Amniotic stem cell (primary cell): ENCODE results near the gene TBCD.
"Not testable (repeated sequence)": the region's sequence is repeated elsewhere in the genome, so short reads cannot be mapped to it uniquely, and the experiment has no call there.

Experiments used
- DNase-seq: peaks from one replicate; lab custom pipeline; 2025; lab: John Stamatoyannopoulos, UW

TBCD gene

DNA sequence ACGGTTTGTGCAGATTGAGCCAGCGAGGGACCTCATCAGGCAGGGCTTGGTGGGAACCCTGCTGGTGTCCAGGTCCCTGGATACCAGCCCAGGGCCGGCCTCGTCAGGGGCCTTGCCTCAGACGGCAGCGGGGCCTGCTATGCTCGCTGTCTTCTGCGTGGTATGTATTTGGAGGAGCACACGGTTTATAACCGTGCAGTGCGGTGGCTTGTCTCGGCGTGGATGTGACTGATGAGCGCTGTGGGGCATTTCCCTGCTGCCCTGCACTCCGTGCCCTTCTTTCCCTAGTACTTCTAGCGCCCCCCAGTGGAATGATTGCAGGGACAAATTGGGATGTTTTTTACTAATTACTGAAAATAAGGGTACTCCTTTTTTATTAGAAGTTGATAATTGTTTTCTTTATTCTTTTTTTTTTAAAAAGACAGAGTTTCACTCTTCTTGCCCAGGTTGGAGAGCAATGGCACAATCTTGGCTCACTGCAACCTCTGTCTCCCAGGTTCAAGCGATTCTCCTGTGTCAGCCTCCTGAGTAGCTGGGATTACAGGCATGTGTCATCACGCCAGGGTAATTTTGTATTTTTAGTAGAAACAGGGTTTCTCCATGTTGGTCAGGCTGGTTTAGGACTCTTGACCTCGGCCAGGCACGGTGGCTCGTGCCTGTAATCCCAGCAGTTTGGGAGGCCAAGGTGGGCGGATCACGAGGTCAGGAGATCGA lies 15.3 kb downstream of the TBCD start:
- DNase-seq: no peak

DNA sequence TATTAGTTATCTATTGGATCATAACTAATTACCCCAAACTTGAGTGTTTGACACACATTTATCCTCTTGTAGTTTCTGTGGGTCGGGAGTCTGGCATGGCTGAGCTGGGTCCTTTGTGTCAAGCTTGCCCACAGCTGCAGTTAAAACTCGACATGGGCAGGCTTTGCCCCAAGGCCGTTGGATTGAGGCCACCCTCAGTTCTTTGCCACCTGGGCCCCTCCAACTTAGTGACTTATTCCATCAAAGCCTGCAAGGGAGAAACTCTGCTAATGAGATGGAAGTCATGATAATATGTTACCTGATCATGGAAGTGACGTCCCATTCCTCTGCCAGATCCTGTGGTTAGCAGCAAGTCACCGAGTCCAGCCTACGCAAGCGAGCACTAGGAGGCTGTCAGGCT lies 17.2 kb downstream of the TBCD start:
- no peak for DNase-seq

DNA sequence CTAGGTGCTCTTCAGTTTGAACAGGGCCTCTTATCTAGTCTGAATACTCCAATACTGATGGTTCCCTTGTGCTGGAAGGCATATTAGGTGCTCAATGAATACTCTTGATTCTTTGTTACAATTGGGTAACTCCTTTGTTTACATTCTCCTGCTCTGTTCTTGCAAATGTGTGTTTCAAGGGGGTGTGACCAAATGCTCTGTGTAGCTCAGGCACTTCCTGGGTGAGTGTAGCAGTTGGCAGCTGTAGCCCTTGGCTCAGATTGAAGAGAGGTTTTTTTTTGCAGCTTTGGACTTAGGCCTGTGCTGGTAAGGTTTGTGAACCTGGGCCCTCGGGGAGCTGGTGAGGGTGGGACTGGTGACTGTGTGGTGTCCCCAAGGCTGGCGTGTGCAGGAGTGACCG lies 20.2 kb downstream of the TBCD start:
- DNase-seq: no peak

DNA sequence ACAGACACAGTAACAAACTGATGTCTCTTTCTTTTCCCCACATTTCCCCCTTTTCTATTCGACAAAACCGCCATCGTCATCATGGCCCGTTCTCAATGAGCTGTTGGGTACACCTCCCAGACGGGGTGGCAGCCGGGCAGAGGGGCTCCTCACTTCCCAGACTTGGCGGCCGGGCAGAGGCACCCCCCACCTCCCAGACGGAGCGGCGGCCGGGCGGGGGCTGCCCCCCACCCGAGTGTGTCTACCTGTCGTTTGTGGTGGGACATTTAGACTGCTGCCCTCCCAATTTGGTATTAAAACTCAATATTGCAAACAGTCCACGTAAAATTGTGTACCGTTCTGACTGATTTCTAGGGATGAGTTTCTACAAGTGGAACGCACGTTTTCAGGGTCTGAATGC lies 22.6 kb downstream of the TBCD start:
- DNase-seq: not testable (repeated sequence)

DNA sequence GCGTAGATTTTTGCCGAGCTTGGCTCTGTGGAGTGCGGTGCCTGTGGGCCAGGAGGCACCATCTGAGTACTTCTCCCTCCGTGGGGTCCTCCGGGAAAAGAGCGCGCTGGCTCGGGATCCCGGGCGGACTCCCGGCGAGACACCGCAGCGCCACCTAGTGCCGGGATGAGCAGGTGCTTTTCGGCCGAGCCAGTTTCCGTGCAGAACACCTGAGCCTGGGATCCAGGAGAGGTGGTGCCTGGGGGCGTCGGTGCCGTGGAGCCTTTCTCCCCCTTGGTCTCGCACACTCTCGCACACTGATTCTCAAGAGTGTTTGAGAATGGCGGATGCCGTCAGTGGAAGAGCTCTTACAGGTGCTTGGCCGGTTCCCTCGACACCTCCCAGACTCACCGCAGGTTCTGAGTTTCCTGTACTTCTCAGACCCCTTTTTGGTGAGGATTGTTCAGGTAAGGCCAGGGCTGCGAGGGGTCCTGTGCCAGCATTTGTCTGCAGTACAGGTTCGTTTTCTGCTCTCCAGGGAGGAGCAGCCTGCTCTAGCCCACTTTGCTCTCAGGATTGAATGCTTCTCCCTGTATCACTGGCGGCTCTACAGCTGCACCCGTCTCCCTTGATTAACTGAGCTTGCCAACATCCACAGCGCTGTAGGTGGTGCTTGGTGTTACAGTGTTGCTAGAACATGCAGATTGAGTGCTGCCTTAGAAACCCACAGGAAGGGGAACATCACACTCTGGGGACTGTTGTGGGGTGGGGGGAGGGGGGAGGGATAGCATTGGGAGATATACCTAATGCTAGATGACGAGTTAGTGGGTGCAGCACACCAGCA lies 23.3 kb downstream of the TBCD start:
- DNase-seq: no peak

DNA sequence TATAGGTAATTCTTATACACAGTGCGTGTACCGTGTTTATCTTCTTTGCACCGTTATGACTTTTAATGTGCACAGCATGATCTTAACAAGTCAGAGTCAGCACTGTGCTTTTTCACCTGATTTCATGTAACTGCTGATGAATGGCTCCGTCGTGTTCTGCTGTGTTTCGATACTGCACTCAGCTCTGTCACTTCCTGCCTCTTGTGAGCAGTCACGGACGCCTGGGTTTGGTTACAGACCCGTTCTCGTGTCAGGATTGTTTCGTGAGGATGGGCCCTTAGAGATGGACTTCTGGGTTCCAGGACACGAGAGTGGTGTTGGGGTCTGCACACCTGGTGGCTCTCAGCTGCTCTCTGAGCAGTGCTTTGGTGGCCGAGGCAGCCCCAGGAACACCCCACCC lies 24.6 kb downstream of the TBCD start:
- DNase-seq: no peak

DNA sequence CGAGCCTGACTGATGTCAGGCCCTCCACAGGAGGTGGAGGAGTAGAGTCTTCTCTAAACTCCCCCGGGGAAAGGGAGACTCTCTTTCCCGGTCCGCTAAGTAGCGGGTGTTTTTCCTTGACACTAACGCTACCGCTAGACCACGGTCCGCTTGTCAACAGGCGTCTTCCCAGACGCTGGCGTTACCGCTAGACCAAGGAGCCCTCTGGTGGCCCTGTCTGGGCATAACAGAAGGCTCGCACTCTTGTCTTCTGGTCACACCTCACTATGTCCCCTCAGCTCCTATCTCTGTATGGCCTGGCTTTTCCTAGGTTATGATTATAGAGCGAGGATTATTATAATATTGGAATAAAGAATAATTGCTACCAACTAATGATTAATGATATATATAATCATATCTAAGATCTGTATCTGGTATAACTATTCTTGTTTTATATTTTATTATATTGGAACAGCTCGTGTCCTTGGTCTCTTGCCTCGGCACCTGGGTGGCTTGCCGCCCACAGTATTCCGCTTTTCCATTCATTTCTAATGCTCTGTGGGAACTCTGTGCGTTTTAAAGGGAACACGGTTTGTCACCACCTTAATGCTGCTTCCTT lies 26.0 kb downstream of the TBCD start:
- DNase-seq: not testable (repeated sequence)

DNA sequence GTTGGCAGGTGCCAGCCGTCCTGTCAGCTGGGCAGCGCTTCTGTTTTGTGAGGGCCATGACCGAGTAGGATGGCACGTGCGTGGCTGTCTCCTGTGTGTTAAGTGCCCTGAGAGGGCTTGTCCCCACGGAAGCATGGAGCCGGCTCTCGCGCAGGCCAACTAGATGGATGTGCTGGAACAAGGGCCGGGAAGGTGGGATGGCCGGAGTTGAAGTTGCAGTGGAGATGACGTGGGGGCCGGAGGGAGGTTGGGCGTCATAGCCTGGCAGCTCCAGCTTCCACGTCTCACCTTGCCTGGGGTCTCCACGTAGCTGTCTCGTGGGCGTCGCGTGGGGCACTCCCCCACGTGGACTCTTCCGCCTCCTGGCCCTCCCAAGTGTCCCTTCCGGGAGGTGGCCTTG lies 27.7 kb downstream of the TBCD start:
- no peak for DNase-seq

DNA sequence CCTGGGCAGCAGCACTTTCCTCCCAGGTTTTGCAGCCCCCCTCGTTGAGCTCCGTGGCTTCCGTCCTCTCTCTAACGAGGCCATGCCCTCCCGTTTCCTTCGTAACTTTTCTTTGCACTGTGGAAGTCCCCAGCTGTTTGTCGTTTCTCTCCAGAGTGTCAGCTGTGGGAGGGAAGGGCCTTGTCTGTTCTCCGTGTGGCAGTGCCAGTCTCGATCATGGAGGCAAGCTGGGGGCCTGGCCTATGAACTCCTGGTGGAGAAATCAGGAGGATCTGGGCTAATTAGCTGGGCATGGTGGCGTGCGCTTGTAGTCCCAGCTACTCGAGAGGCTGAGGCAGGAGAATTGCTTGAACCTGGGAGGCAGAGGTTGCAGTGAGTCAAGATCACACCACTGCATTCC lies 28.3 kb downstream of the TBCD start:
- DNase-seq: no peak

DNA sequence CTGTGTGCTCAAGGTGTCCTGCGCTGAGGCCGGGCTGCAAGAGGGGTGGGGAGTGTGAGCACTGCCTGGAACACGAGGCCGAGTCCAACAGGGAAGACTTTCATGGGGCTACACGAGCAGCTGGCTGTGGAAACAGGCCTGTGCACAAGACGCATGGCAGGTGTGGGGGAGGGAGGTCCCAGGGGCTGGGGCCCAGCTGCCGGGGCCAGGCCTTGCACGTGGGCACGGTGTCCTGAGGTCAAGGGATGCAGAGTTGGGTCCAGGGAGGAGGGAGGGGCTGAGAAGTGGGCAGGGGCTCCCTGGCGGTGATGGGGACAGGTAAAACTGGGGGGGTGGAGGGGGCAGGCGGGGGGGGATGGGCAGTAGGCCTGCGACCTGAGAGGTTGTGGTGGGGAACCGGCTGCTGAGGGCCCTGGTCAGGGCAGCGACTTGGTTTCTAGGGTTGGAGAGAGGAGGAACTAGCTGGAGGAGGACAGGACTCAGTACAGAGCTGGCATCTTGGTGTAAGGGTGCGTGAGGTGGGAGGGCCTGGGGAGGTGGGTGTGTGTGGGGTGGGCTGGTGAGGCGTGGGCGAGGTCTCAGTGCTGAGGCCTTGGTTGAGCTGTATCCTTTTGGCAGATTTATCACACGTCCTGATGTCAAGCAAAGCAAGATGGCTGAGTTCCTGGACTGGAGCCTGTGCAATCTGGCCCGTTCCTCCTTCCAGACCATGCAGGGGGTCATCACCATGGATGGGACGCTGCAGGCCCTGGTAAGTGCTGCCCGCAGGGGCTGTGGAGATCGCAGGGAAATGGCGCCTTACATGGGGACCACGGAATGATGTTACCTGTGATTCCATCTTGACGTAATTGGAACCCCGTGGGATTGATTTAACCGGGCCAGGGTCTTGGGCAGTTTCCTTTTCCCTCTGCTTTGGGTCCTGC lies 29.4 kb downstream of the TBCD start:
- DNase-seq: no peak

DNA sequence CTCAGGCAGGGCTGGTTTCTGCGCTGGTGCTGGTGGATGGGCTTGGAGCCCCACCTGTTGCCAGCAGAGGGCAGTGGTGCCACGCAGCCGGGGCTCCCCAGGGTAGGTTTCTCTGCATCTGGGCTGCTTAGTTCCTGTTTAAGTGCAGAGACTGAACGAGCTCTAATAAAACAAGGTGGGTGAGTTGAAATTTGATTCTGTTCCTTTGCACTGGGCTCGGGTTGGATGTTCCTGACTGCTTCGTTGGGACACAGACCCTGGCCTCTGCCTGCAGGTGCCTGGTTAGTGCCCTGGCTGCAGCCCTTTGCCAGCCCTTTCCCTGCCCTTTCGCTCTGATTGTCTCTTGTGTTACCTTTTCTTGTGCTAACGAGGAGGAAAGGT lies 30.0 kb downstream of the TBCD start:
- DNase-seq: no peak

DNA sequence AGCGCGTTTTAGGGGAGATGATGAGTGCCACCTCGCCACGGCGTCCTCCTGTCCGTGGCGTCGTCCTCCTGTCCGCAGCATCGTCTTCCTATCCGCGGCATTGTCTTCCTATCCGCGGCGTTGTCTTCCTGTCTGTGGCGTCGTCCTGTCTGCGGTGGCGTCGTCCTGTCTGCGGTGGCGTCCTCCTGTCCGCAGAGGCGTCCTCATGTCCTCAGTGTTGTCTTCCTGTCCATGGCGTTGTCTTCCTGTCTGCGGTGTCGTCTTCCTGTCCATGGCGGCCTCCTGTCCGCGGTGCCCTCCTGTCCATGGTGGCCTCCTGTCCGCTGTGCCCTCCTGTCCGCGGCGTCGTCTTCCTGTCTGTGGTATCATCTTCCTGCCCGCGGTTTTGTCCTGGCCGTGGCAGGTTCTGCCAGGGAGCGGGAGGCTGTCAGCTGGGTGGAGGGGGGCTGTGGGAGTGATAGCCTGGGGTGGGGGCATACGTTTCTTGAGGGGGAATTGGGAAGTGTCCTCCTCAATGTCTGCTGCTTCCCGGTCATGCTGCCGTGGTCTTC lies 30.9 kb downstream of the TBCD start:
- no peak for DNase-seq

DNA sequence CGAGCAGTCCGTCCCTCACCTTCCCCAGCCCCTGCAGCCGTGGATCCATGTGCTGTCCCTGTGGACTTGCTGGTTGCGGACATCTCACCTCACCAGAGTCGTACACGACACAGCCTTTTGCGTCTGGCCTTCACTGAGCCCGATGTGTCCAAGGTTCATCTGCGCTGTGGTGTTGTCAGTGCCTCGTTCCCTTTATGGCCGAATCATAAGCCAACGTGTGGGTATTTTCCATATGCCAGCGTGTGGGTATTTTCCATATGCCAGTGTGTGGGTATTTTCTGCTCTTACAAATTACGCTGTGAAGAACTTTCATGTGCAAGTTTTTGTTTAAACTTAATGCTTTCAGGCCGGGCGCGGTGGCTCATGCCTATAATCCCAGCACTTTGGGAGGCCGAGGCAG lies 31.6 kb downstream of the TBCD start:
- no peak for DNase-seq

DNA sequence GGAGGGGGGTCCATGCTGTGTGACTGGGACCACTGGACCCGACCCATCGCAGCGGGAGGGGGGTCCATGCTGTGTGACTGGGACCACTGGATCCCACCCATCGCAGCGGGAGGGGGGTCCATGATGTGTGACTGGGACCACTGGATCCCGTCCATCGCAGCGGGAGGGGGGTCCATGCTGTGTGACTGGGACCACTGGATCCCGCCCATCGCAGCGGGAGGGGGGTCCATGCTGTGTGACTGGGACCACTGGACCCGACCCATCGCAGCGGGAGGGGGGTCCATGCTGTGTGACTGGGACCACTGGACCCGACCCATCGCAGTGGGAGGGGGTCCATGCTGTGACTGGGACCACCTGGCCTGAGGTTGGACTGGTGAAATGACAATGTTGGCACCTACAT lies 33.7 kb downstream of the TBCD start:
- DNase-seq: not testable (repeated sequence)

DNA sequence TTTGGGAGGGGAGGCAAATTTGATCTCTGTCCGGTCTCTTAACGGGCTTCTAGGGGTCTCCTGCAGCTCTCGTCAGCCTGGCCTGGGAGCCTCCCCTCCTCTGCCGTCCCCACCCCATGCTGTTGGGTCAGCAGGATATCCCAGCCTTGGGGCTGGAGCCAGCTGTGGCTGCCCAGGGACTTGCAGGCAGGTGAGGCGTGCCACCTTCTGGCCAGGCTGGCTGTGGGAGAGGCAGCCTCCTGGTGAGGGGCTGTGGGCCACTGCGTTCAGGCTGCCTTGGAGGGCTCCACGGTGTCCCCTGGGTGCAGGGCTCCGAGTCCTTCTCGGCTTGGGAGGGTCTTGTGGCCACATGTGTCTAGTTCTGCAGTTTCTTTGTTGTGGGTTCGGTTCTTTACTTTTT lies 34.6 kb downstream of the TBCD start:
- no peak for DNase-seq

DNA sequence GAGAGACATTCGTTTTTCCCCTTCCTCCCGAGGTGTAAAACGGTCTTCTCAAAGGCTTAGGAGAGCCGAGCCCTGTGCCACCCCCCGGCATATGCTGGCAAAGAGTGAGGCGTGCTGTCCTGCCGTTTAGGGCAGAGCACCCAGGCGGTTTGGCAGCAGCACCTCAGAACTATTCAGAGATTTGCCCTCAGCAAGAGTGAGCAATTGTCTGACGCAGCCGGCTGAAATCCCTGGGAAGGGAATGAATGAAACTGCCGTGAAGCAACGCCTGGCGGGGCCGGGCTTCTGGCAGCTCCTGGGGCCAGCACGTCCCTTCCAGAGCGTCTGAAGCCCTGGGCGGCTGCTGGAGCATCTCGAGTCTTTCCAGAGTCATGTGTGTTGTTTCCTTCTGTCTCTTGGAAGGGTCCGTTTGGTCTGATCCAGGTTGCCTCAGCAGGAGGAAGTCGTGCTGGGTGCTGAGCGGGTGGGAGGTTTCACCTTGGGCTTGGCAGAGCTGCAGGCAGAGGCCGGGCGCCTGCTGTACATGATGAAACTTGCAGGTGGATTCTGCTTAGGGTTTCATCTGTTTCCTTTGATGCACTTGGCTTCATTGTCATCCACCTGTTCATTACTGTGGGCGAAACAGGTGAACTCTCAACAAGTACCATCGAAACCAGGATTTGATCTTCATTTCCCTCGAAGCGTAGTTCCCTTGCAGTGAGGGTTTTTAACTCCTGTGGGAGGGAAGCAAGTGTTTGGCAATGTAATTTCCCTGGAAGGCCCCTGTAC lies 35.4 kb downstream of the TBCD start:
- no peak for DNase-seq

DNA sequence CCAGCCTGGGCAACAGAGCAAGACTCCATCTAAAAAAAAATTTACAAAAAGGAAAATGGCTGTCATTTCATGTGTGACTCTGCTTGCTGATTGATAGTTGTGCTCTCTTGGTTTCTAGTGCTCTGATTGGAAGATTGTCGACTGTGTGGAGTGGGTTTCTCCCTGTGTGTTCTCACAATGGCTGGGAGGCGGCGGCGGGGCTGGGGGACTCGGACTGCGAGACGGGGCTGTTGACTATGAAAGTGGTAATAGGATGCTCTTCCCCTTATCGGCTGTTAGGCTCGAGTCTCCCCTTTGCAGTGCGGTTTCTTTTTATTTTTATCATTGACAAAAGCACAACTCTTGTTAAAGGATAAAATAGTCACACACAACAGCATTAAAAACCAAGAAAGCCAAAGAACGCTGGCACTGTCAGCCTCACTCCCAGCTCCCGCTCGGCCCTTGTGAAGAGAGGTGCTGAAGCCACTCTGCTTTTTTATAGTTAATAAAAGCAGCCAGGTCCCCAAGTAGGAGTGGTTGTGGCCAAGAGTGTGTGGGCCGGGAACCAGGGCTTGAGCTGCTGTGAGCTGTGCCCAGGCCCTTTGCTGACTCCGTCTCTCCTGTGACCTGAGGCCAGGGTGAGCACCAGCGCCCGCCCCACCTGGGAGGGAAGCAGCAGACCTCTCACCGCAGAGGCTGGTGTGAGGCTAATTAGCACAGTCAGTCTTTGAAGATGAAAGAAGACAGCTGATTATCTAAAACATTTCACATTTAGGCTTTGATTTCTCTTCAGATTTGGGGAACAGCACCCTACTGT lies 36.5 kb downstream of the TBCD start:
- DNase-seq: no peak

DNA sequence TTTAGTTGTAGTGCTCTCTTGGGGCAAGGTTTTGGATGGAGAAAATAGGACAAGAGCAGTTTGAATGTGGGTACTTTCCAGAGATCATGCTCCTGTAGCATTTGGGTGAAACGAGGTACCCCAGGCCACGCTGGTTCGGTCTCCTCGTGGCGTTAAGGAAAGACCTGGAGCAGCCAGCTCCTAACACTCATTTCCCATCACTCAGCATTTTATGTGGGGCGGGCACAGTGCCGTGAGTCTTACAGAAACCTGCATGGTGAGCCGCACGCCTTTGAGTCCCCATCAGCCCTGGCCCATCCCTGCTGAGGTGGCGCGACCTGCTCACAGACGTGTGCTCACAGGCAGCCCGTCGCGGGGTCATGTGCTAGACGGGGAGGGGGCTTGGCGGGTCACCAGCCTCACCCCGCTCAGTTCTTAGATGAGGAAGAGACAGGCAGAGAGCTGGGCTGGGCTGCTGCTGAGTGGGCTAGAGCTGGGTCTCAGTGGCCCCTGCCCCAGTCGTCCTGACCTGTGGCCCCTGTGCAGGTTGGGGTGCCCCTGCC lies 37.3 kb downstream of the TBCD start:
- DNase-seq: no peak

DNA sequence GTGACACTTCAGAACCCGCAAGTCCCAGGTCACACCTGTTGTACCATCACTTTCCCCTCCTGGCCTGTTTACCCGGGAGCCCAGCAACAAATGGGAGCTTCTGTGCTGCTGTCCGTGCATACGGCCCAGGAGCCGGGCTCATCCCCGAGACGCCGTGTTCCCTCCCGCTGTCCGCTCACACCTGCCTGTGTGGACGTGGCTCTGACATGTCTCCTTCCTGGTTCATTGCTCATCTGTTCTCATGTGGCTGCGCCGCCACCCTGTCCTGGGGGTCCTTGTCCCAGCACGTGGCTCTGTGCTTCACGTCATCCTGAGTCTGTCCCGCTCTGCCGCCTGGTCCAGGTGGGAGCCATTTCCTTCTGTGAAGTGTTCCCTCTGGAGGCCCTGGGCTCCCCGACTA lies 37.9 kb downstream of the TBCD start:
- no peak for DNase-seq

DNA sequence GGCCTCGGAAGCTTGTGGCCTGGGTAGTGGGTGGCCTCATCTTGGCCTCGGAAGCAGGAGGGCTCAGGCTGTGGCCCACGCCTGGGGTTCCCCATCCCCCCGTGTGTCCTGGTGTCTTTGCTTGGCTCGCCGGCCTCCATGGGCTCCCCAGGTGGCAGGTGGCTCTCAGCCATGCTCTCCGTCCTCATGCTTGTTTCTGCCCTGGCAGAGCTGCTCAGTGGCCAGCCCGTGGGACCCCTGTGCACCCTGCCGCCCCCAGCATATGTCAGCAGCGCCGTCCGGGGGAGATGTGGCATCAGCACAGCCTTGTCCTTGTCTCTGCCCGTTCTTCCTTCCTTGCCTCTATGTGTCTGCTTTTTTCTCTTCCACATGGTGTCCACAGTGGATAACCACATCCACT lies 38.5 kb downstream of the TBCD start:
- no peak for DNase-seq
